D721Med (cell line): Measurements from ENCODE around the gene CNTF.
A peak's percentile ranks its signal among the peaks of the same experiment; 100 is the strongest.

Experiments
- DNase-seq: peaks from one replicate; pipeline ENCODE4 v3.0.0; 2011; ENCODE audit warnings: low spot score; ENCODE audit not compliant: insufficient read length
- FAIRE-seq: peaks from 2 replicates; lab custom pipeline; 2011; peaks lifted over from hg19 to GRCh38; lab: Jason Lieb, UNC
- CTCF ChIP-seq: IDR thresholded peaks from 2 replicates; pipeline ENCODE4 v1.5.1; 2012; ENCODE audit warnings: mild to moderate bottlenecking, control low read depth; ENCODE audit not compliant: insufficient read depth; ENCODE audit errors: missing control alignments

The CNTF gene

GRCh38 chr11:58654079-58654907 lies 31.8 kb downstream of the CNTF start:
- FAIRE-seq: no peak
- TF ChIP-seq CTCF: peak; percentile 91
- DNase-seq: no peak

GRCh38 chr11:58654908-58655296 lies 32.4 kb downstream of the CNTF start:
- TF ChIP-seq CTCF: no peak
- DNase-seq (no peak), FAIRE-seq (no peak)

- DNase-seq (no peak), FAIRE-seq (no peak)
- TF ChIP-seq CTCF: no peak
Measured at GRCh38 chr11:58656348-58656747, 33.9 kb downstream of the CNTF start.

- no peak for FAIRE-seq
- no peak for DNase-seq
- TF ChIP-seq CTCF: no peak
Measured at GRCh38 chr11:58658623-58659022, 36.2 kb downstream of the CNTF start.

DNA sequence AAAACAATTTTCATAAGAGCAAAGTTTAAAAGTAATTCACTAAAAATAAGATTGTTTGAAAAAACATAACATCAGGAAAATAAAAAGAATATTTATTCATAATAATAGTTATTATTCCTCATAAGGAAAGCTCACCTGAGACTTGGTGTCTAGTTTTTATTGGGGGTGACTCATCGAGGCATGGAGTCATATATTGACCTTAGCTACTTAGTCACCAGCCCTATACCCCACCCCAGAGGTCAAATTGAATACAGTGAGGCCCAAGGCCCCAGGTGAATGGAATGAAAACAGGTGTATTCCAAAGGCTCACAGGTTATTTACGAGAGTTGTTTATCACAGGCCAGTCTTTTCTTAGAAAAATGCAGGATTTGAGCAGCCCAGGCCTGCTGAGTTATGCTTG lies 36.9 kb downstream of the CNTF start:
- no peak for TF ChIP-seq CTCF
- no peak for FAIRE-seq
- DNase-seq: no peak

- no peak for TF ChIP-seq CTCF
- DNase-seq (no peak), FAIRE-seq (no peak)
Measured at GRCh38 chr11:58659910-58660570, 37.6 kb downstream of the CNTF start.
